T-helper 2 cell treated with Interferon-gamma antibody and Interleukin-4, amounts not matched to agents 5 μg/mL and 100 μg/mL, for 36 hours (primary cell): Measurements from ENCODE around the gene WDR81.
"Not testable (repeated sequence)": the region's sequence is repeated elsewhere in the genome, so short reads cannot be mapped to it uniquely, and the experiment has no call there.

Experiments
- DNase-seq: peaks from one replicate; pipeline ENCODE4 v3.0.0; 2021; ENCODE audit warnings: low spot score
- H3K27ac Mint-ChIP-seq: one replicate; pipeline ENCODE4 v1.8.0; 2021; ENCODE audit warnings: mild to moderate bottlenecking, mixed read lengths
- H3K27me3 Mint-ChIP-seq: one replicate; pipeline ENCODE4 v1.8.0; 2021; ENCODE audit warnings: low read depth, mixed read lengths
- H3K36me3 Mint-ChIP-seq: one replicate; pipeline ENCODE4 v1.8.0; 2021; ENCODE audit warnings: low read depth, mixed read lengths
- H3K4me1 Mint-ChIP-seq: one replicate; pipeline ENCODE4 v1.8.0; 2021; ENCODE audit warnings: low read depth, mixed read lengths
- H3K4me3 Mint-ChIP-seq: one replicate; pipeline ENCODE4 v1.8.0; 2022; ENCODE audit warnings: mild to moderate bottlenecking, moderate library complexity, mixed read lengths
- H3K9me3 Mint-ChIP-seq: one replicate; pipeline ENCODE4 v1.8.0; 2021; ENCODE audit warnings: mixed read lengths

Gene WDR81

DNA sequence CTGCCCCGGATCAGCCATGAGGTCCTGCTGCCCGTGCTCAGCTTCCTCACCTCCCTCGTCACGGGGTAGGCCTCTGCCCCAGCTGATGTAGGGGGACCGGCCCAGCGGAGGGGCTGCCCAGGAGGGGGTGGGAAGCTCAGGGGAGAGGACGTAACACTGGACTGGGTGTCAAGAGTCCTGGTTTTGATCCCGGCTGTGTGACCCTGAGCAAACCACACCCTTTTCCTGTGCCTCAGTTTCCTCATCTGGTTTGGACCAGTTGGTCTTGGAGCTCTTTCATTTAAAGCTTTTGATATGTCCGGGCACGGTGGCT is 6.6 kb downstream of the WDR81 start:
- H3K27ac Mint-ChIP-seq = no peak overlapping the region
- H3K4me1 Mint-ChIP-seq = peaks cover 3% of the 10 kb centered on the region
- no peaks in the 10 kb centered on the region for H3K27me3 Mint-ChIP-seq
- no peaks in the 10 kb centered on the region for H3K9me3 Mint-ChIP-seq
- DNase-seq = no peak
- peaks cover 14% of the 10 kb centered on the region for H3K36me3 Mint-ChIP-seq
- H3K4me3 Mint-ChIP-seq = no peak overlapping the region

DNA sequence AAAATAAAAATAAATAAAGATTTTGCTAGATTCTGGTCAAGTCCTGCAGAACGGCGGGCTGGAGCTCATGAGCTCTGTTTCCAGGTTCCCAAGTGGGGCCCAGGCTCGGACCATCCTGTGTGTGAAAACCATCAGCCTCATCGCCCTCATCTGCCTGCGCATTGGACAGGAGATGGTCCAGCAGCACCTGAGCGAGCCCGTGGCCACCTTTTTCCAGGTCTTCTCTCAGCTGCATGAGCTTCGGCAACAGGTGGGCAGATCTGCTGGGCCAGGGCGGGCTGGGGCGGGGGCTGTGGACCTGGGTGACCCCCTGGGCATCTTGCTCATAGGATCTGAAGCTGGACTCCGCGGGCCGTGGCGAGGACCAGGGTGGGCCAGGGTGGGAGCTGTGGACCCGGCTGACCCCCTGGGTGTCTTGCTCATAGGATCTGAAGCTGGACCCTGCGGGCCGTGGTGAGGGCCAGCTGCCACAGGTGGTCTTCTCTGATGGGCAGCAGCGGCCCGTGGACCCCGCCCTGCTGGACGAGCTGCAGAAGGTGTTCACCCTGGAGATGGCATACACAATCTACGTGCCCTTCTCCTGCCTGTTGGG is 7.8 kb downstream of the WDR81 start:
- no peak overlapping the region for H3K4me3 Mint-ChIP-seq
- no peaks in the 10 kb centered on the region for H3K9me3 Mint-ChIP-seq
- peaks cover 3% of the 10 kb centered on the region for H3K4me1 Mint-ChIP-seq
- peaks cover 19% of the 10 kb centered on the region for H3K36me3 Mint-ChIP-seq
- H3K27me3 Mint-ChIP-seq = no peaks in the 10 kb centered on the region
- DNase-seq = no peak
- H3K27ac Mint-ChIP-seq = no peak overlapping the region

DNA sequence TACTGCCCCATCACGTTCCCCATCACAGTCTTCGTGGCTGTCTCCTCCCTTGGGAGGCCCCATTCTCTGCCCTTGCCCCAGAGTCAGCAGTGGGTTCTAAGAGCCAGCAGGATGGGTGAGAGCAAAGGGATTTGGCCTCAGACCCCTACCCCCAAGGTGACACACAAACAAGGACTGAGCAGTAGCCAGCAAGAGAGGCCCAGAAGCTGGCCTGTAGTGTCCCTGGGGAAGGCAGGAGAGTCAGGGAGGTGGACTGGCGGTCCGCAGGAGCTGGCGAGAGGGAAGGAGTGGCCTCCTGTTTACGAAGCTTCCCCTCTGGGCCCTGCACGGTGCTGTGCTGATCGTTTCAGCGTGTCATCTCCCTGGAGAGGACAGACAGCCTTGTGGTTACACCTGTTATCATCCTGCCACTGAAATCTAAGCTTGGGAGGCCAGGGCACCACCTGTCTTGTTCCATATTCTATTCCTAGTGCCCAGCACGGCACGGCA is 8.4 kb downstream of the WDR81 start:
- peaks cover 3% of the 10 kb centered on the region for H3K4me1 Mint-ChIP-seq
- no peak overlapping the region for H3K27ac Mint-ChIP-seq
- H3K9me3 Mint-ChIP-seq = no peaks in the 10 kb centered on the region

DNA sequence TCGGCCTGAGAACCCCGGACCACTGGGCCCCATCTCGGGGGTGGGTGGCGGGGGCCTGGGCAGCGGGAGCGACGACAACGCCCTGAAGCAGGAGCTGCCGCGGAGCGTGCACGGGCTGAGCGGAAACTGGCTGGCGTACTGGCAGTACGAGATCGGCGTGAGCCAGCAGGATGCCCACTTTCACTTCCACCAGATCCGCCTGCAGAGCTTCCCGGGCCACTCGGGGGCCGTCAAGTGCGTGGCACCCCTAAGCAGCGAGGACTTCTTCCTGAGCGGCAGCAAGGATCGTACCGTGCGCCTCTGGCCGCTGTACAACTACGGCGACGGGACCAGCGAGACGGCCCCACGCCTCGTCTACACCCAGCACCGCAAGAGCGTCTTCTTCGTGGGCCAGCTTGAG is 9.3 kb downstream of the WDR81 start:
- peaks cover 23% of the 10 kb centered on the region for H3K36me3 Mint-ChIP-seq
- H3K9me3 Mint-ChIP-seq = no peaks in the 10 kb centered on the region
- DNase-seq = no peak
- no peaks in the 10 kb centered on the region for H3K27me3 Mint-ChIP-seq
- H3K4me3 Mint-ChIP-seq = no peak overlapping the region
- peaks cover 3% of the 10 kb centered on the region for H3K4me1 Mint-ChIP-seq
- H3K27ac Mint-ChIP-seq = no peak overlapping the region

More for the DNA sequence above, 8.4 kb downstream of the WDR81 start:
- H3K27me3 Mint-ChIP-seq = no peaks in the 10 kb centered on the region
- H3K4me3 Mint-ChIP-seq = no peak overlapping the region
- no peak for DNase-seq
- H3K36me3 Mint-ChIP-seq = peaks cover 23% of the 10 kb centered on the region

DNA sequence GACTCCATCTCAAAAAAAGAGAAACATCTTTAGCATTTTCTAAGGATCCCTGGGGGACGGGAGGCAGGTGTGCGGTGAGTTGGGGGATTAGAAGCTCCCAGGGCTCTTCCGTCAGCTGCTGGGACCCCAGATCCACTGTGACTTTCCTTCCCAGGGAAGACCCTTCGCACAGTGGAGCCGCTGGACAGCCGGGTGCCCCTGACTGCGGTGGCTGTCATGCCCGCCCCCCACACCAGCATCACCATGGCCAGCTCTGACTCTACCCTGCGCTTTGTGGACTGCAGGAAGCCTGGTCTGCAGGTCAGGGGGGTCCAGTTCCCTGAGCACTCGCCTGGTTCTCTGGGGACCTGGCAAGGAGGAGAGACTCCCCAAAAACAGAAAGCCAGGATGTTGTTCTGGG is 10.9 kb downstream of the WDR81 start:
- Mint-ChIP-seq H3K27ac (no peak overlapping the region), H3K4me1 (no peaks in the 10 kb centered on the region)

DNA sequence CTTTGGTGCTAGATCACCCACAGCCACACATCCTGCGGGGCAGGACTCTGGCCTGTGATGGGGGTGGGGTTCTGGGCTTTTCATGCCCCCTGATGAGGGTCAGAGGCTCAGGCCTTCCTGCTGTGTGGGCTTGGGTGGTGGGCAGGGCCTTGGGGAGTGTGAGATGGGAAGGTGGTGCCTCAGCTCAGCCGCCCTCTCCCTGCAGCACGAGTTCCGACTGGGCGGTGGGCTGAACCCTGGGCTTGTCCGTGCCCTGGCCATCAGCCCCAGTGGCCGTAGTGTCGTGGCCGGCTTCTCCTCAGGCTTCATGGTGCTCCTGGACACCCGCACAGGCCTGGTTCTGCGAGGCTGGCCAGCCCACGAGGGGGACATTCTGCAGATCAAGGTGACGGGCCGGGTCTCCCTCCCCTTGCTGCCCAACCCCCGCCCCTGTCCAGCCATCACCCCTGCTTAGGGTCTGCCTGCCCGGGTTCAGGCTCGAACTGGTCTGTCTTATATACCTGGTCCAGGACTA is 11.4 kb downstream of the WDR81 start:
- no peak for DNase-seq
- H3K4me1 Mint-ChIP-seq = no peaks in the 10 kb centered on the region
- no peaks in the 10 kb centered on the region for H3K27me3 Mint-ChIP-seq
- H3K9me3 Mint-ChIP-seq = no peaks in the 10 kb centered on the region
- H3K27ac Mint-ChIP-seq = no peak overlapping the region
- H3K4me3 Mint-ChIP-seq = no peak overlapping the region
- peaks cover 15% of the 10 kb centered on the region for H3K36me3 Mint-ChIP-seq

More for the DNA sequence above, 10.9 kb downstream of the WDR81 start:
- Mint-ChIP-seq H3K36me3 (peaks cover 15% of the 10 kb centered on the region), H3K4me3 (no peak overlapping the region), H3K9me3 (no peaks in the 10 kb centered on the region), H3K27me3 (no peaks in the 10 kb centered on the region)
- DNase-seq = no peak

DNA sequence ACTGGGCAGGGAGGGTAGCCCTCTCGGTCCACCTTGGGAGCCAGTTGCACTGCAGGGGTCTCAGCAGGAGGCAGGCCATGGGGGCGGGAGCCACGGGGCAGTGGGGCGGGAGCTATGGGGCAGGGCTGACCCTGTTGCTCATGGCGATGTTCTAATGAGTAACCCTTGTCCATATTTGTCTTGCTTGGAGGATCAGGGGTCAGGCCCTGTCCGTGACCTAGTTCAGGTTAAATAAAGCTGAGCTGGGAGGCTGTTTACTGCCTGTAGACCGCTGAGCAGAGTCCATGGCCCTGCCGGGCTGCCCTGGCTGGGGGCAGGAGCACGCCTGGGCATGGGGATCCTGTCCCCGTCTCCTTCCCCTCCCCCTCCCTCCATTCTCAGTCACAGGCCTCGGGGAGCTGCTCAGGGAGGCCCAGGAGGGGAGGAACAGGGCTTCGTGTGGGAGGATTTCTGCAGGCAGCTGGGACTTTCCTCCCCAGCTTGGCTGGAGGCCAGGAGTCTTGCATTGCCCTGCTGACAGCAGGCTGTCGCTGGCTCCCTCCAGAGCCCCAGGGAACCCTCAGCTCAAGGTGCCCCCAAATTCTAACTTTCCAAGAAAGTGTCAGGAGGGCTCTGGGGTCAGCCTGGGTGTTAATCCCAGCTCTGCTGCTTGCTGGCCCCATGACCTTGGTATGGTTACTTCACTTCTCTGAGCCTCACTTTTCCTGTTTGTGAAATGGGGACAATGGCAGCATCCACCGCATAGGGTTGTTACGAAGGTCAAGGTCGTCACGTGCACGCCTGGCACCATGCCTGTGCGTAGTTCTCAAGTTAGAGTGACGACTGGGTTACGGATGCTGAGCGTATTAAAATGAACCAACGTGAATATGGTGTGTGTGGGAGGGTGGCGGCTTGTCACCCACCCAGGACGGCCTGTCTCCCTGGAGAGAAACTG is 12.1 kb downstream of the WDR81 start:
- Mint-ChIP-seq H3K4me1 (no peaks in the 10 kb centered on the region), H3K9me3 (no peaks in the 10 kb centered on the region), H3K36me3 (peaks cover 15% of the 10 kb centered on the region), H3K4me3 (no peak overlapping the region), H3K27ac (peak overlapping the region; percentile 49), H3K27me3 (no peaks in the 10 kb centered on the region)
- DNase-seq = no peak

DNA sequence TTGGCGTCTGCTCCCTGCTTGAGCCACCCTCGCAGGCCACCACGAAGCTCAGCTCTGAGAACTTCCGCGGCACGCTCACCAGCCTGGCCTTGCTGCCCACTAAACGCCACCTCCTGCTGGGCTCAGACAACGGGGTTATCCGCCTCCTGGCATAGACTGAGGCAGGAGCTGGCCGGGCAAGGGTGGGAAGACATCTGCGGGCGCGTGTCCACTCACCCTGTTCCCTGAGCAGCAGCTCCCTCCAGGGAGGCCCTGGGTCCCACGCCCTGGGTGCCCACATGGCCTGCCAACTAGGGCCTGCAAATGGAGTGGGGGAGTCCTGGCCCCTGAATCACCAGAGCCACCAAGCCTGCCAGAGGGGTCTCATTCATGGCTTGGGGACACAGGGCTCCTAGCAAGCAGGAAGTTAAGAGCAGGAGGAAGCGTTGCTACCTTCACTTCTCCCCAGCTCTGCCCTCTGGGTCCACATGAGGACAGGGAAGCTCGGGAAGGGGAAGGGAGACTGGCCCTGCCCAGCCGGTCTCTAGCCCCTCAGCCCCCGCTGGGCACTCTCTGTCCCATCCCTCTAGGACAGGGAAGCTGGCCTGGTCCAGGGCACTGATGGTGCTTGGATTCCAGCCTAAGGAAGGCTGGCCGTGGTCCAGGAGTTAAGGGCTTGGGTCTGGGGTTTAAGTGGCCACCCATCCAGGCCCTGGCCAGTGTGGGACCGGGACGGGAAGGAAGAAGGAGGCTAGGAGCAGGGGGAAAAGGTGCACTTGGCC is 13.2 kb downstream of the WDR81 start:
- H3K36me3 Mint-ChIP-seq = peaks cover 15% of the 10 kb centered on the region
- H3K27me3 Mint-ChIP-seq = no peaks in the 10 kb centered on the region
- no peak overlapping the region for H3K4me3 Mint-ChIP-seq
- DNase-seq = no peak
- no peaks in the 10 kb centered on the region for H3K4me1 Mint-ChIP-seq
- H3K9me3 Mint-ChIP-seq = no peaks in the 10 kb centered on the region
- H3K27ac Mint-ChIP-seq = peak overlapping the region; percentile 57

DNA sequence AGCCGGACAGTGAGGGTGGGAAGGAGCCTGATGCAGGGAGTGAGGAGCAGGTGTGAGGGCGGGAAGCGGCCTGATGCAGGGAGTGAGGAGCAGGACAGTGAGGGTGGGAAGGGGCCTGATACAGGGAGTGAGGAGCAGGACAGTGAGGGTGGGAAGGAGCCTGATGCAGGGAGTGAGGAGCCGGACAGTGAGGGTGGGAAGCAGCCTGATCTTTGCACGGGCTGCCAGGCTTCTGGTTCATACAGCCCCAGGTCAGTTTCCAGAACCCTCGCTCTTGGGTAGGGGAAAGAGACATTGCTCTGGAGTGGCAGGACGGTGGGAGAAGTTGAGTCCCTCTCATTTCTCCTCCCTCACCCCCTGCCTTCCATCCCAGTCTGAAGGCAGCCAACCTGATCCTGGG is 17.4 kb downstream of the WDR81 start:
- H3K36me3 Mint-ChIP-seq, H3K4me1 Mint-ChIP-seq, H3K27me3 Mint-ChIP-seq, H3K9me3 Mint-ChIP-seq, H3K4me3 Mint-ChIP-seq, DNase-seq, H3K27ac Mint-ChIP-seq: not testable (repeated sequence)

DNA sequence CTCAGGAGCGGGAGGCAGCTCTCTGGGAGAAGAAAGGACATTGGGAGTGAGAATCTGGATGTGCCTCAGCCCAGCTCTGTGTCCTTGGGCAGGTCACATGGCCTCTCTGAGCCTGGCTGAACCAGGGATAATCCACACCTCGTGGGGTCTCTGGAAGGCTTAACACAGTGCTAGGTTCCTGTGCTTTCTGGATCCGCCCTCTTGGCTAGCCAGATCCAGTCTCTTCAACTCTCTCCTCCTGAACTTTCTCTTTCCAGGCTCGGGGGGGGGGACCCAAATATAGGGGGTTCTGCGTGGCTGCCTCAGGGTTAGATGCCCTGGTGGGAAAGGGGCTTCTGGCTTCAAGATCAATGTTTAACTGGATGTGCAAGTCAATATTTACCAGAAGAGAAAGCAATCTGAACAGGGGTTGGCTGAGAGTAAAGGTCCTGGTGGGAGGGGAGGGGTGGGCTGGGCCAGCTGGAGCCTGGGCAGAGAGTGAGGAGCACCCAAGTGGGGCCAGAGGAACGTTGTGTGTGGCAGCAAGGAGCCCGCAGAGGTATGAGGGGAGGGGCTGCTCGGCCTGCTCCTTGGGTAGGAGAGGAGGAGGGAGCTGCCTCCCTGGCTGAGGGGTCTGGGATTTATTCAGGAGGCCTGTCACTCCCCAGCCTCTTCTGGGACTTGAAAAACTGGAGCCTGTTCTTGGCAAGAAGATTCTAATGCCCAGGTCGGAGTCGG is 18.0 kb downstream of the WDR81 start, which contains the start of gene SERPINF2:
SERPINF2 (plus strand) TSS at position 501 of the 717 bp plus-strand sequence. CDS start 2,125 bp downstream, outside the sequence.
- Mint-ChIP-seq H3K27ac (no peak within 1 kb of the TSS), H3K27me3 (no peaks in the 10 kb centered on the region), H3K9me3 (no peaks in the 10 kb centered on the region), H3K4me3 (no peak within 1 kb of the TSS), H3K4me1 (no peaks in the 10 kb centered on the region), H3K36me3 (peaks cover 5% of the 10 kb centered on the region)
- no peak for DNase-seq

DNA sequence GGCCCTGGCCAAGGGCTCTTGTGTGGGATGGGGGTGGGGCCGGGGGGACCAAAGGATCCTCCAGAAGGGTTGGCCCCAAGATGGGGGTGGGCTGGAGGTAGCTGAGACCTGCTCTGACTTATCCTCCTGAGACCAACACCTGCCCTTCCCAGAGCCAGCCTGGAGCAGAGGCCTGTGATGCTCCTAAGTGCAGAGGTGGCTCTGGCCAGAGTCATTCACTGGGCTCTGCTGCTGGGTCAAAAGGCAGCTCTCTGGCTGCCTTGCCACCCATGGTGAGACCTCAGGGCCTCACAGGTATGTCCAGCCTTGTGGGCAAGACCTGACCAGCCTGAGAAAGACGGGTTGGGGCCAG is 18.6 kb downstream of the WDR81 start:
- Mint-ChIP-seq H3K27me3 (no peaks in the 10 kb centered on the region), H3K4me1 (no peaks in the 10 kb centered on the region), H3K27ac (no peak overlapping the region), H3K4me3 (no peak overlapping the region), H3K9me3 (no peaks in the 10 kb centered on the region), H3K36me3 (peaks cover 1% of the 10 kb centered on the region)
- no peak for DNase-seq

DNA sequence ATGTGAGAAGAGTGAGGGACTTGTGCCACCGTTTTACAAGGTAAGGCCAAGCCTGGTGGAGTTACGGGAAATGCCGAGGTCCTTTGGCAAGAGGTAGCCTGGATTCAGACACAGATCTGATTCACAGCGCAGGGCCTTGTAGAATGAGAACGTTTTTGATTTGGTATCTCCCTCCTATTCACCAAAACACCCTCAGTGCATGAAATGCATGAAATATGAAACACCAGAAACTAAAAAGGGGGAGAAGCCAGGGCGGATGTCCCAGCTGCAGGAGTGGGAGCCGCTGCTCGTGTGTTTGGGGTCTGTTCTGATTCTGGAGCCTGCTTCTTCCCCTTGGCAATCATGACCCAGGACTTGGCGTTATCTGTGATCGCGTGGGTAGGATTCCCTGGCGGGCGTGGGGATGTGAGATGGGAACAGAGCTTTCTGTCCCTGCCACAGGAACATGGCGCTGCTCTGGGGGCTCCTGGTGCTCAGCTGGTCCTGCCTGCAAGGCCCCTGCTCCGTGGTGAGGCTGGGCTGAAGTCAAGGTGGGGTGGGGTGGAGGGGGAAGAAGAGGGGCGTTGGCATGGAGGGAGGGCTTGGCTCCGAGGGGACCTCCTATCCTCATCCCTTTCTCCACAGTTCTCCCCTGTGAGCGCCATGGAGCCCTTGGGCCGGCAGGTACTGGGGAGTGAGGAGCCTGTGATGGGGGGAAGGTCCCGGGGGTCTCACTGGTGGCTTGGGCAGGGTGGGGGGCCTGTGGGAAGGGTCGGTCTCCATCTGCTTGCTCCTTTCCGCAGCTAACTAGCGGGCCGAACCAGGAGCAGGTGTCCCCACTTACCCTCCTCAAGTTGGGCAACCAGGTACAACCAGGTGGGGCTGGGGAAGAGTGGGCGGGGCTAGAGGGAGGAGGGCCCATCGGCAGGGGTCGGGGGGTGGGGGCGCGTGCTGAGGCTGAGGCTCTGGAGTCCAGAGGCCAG is 20.3 kb downstream of the WDR81 start:
- DNase-seq = no peak
- H3K36me3 Mint-ChIP-seq = no peaks in the 10 kb centered on the region
- no peaks in the 10 kb centered on the region for H3K4me1 Mint-ChIP-seq
- H3K4me3 Mint-ChIP-seq = no peak overlapping the region
- H3K27ac Mint-ChIP-seq = no peak overlapping the region
- no peaks in the 10 kb centered on the region for H3K27me3 Mint-ChIP-seq
- no peaks in the 10 kb centered on the region for H3K9me3 Mint-ChIP-seq
